ENCODE measurements around the gene MRPL2. TPM values are rescaled to one million over a fixed set of nuclear protein-coding genes. Genes with fewer than 3 reads are reported as not detected.

Gene MRPL2
- 10 to 100 TPM; 17.3 to 35.4 (median 21.2) TPM for total RNA-seq

- H3K9me3 ChIP-seq = no peaks in the 10 kb centered on the region
- no peaks in the 10 kb centered on the region for H3K27me3 ChIP-seq
- H3K36me3 ChIP-seq = peaks cover 0 to 57% of the 10 kb centered on the region in 2 donors
- H3K4me3 ChIP-seq = peak within 1 kb of the TSS; percentile 66 to 85
- peak within 1 kb of the TSS; percentile 60 to 91 (median 88) for H3K27ac ChIP-seq
- peaks cover 0 to 42% (median 16%) of the 10 kb centered on the region in 3 donors for H3K4me1 ChIP-seq
- TF ChIP-seq POLR2A (IDR thresholded peaks at IDR 0.05) (peak; percentile 79 to 89), POLR2AphosphoS5 (IDR thresholded peaks at IDR 0.05) (peak; percentile 93), EP300 (IDR thresholded peaks at IDR 0.05) (no peak)
- ATAC-seq = peak; percentile 97
- WGBS, 2 donors (ENCODE audit: low coverage in 1 of 2) = 0 to 3% methylated on average over 1 to 6 of the region's 64 CpGs
Observed at GRCh38 chr6:43059168-43060033, at the start of gene MRPL2, which contains the start of gene KLC4. MRPL2 (minus strand) TSS chr6:43059434; CDS start chr6:43059381, 53 bp downstream. KLC4 (plus strand) TSS chr6:43059631; CDS start chr6:43061336, 1,705 bp downstream.

DNA sequence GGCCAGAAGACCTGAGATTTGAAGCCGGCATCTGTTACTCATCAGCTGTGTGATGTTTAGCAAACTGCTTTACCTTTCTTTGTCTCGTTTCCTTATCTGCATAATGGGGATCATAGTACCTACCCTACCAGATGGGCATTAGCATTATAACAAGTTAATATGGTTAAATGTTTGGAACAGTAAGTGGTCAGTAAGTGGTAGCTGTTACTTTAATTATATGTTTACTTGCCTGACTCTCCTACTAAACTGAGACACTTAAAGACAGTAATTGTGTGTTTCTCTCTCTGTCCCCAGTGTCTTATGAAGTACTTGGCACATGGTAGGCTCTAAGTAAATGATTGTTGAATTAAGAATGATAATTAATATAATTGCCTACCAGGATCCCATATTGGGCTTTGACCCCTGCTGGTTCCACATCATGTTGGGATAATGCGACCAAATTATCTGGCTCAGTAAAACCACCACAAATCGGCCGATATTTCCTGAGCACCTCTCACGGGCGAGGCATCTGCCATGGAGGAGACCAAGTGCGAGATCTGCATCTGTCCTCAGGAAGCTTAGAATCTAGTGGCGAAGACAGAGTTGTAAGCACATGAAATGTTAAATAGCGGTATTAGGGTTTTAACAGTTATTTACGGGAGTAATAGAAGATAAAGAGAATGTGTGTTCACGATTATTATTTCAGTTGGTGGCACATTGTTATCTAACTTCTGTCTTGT lies 48.3 kb upstream of the MRPL2 start:
- no peak overlapping the region for H3K4me3 ChIP-seq
- ATAC-seq = no peak
- no peaks in the 10 kb centered on the region for H3K9me3 ChIP-seq
- 93 to 96% methylated on average over 8 to 12 of the region's 12 CpGs for WGBS, 2 donors (ENCODE audit: low coverage in 1 of 2)
- TF ChIP-seq POLR2AphosphoS5 (IDR thresholded peaks at IDR 0.05) (no peak), CTCF (IDR thresholded peaks at IDR 0.05) (no peak), EP300 (IDR thresholded peaks at IDR 0.05) (no peak), POLR2A (IDR thresholded peaks at IDR 0.05) (no peak)
- no peak overlapping the region for H3K27ac ChIP-seq
- no peaks in the 10 kb centered on the region for H3K36me3 ChIP-seq
- H3K4me1 ChIP-seq = no peaks in the 10 kb centered on the region
- H3K27me3 ChIP-seq = no peaks in the 10 kb centered on the region

DNA sequence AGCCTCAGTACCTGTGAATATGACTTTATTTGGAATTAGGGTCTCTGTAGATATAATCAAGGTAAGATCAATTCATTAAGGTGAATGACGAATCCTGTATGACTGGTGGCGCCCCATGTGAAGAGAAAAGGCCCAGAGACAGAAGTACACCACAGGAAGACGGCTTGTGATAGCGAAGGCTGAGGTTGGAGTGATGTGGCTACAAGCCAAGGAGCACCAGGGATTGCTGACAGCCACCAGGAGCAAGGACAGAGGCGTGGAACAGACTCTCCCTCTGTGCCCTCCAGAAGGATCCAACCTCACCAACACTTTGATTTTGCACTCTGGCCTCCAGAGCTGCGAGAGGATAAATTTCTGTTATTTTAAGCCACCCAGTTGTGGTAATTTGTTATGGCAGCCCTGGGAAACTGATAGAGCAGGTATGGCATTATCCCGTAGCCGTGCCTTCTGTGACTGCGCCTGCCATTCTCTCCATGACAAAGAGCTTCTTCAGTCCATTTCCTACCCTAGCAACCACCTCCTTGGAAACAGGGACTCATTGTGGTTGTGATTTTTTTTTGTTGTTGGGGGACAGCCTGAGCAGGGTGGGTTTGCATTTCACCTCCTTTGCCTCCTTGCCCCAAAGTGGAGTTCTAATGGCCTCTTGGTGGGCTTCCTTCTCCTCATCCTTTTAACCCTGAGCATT lies 46.4 kb upstream of the MRPL2 start:
- H3K4me3 ChIP-seq = no peak overlapping the region
- H3K27me3 ChIP-seq = no peaks in the 10 kb centered on the region
- TF ChIP-seq EP300 (IDR thresholded peaks at IDR 0.05) (no peak), POLR2AphosphoS5 (IDR thresholded peaks at IDR 0.05) (no peak), POLR2A (IDR thresholded peaks at IDR 0.05) (no peak), CTCF (IDR thresholded peaks at IDR 0.05) (no peak)
- H3K9me3 ChIP-seq = no peaks in the 10 kb centered on the region
- H3K4me1 ChIP-seq = no peaks in the 10 kb centered on the region
- WGBS, 2 donors (ENCODE audit: low coverage in 1 of 2) = 81 to 91% methylated on average over 6 to 8 of the region's 9 CpGs
- ATAC-seq = no peak
- H3K27ac ChIP-seq = no peak overlapping the region
- no peaks in the 10 kb centered on the region for H3K36me3 ChIP-seq

- WGBS, 2 donors (ENCODE audit: low coverage in 1 of 2) = 65 to 100% methylated on average over 1 to 2 of the region's 2 CpGs
- Histone ChIP-seq H3K36me3 (no peaks in the 10 kb centered on the region), H3K27me3 (peaks cover 2% of the 10 kb centered on the region), H3K4me3 (no peak overlapping the region), H3K4me1 (no peaks in the 10 kb centered on the region), H3K9me3 (no peaks in the 10 kb centered on the region), H3K27ac (no peak overlapping the region)
- TF ChIP-seq POLR2A (IDR thresholded peaks at IDR 0.05) (no peak), POLR2AphosphoS5 (IDR thresholded peaks at IDR 0.05) (no peak), EP300 (IDR thresholded peaks at IDR 0.05) (no peak), CTCF (IDR thresholded peaks at IDR 0.05) (no peak)
- ATAC-seq = no peak
Observed at GRCh38 chr6:43103253-43103876, 44.1 kb upstream of the MRPL2 start.
